Measurements from ENCODE around the gene KCTD19. TPM values are rescaled to one million over a fixed set of nuclear protein-coding genes. Genes with fewer than 3 reads are reported as not detected.

Gene KCTD19
- total RNA-seq, 1 experiment from 2014 or later = 5.7 TPM

DNA sequence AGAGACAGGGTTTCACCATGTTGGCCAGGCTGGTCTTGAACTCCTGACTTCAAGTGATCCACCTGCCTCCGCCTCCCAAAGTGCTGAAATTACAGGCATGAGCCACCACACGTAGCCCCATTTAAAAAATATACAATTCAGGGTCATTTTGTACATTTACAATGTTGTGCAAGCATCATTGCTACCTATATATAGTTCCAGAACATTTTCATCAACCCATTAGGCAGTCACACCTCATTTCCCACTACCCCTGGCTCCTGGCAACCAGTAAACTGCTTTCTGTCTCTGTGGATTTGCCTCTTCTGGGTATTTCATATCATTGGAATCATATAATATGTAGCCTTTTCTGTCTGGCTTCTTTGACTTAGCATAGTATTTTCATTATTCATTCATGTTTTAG lies 6.8 kb upstream of the KCTD19 start:
- no peak for DNase-seq (ENCODE audit: low read depth)
- in situ Hi-C loops (cut with HindIII; ENCODE audit: low pct_unique_long_range_greater_than_20kb, low sequenced_read_pairs) = no loop called here

DNA sequence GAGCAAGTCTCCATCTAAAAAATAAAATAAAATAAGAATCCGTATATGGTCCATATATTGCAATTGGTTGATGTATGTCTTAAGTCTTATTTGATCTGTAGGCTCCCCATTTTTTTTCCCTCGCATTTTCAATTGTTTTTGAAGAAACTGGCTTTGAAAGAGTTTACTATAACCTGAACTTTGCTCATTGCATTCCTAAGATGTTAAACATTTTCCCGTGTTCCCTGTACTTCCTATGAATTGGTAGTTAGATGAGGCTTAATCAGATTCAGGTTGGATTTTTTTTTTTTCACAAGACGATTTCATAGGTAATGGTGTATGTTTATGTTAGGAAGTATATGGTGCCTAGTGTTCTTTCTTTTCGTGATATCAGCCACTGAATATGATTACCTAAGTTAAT lies 3.4 kb upstream of the KCTD19 start:
- DNase-seq (ENCODE audit: low read depth) = peak; percentile 43

DNA sequence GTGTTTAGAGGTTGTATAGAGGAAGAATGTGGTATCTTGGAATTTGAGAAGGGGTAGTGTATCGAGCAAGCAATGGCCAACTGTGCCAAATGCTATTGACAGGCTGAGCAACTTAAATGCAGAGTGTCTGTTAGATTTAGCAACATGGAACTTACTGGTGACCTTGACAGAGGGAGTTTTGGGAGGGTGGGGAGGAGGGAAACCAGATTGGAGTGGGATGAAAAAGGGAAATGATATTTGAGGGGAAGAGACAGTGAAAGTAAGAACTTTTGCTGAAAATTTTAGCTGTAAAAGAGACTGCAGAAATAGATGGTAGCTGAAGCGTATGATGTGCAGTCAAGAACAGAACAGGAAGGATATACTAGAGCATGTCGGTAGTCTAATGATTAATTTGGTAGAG lies 1.2 kb upstream of the KCTD19 start:
- in situ Hi-C loops (cut with HindIII; ENCODE audit: low pct_unique_long_range_greater_than_20kb, low sequenced_read_pairs) = no loop called here
- DNase-seq (ENCODE audit: low read depth) = no peak

More for the DNA sequence above, 3.4 kb upstream of the KCTD19 start:
- in situ Hi-C loops (cut with HindIII; ENCODE audit: low pct_unique_long_range_greater_than_20kb, low sequenced_read_pairs) = no loop called here

DNA sequence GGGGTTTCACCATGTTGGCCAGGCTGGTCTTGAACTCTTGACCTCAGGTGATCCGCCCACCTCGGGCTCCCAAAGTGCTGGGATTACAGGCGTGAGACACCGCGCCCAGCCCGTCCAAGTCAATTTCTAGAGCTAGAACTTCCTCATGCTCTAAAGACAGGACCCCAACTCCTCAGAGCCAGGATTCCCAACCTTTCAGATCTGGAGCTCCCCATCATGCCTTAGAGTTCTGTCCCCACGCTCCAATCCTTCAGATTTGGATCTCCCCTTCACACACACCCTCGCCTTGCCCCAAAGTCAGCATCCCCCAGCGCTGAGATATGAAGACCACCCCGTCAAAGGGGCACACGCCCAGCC lies 448 bp downstream of the KCTD19 start:
- in situ Hi-C loops (cut with HindIII; ENCODE audit: low pct_unique_long_range_greater_than_20kb, low sequenced_read_pairs) = no loop called here
- no peak for DNase-seq (ENCODE audit: low read depth)

DNA sequence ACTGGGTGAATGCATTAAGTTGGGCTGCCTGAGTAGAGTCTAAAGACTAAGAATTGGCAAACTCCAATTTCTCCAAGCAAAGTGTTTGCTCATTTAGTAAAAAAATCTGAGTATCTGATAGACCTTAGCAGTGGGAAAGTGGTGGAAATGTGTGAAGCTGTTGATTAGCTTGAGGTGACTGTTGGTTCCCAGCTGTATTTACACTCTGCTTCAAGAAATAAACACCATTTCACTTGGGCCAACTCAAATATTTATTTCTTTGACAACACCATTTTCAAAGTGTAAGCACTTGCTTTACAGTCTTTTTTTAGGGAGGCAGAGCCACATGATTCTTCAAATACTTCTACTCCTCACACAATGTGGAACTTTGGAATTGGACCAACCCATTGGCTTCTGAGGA lies 8.7 kb downstream of the KCTD19 start:
- no peak for DNase-seq (ENCODE audit: low read depth)

DNA sequence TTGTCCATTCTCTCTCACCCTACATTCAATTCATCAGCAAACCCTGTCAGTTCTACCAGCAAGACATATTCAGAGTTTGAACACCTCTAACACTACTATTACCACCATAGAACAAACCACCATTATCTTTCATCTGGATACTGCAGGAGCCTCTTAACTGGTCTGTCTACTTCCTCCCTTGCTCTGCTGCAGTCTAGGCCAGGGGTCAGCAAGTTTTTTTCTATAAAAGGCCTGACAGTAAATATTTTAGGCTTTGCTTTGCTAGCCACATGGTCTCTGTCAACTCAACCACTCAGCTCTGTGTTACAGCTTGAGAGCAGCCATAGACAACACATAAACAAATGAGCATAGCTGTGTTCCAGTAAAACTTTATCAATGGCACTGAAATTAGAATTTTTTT lies 13.8 kb downstream of the KCTD19 start:
- in situ Hi-C loops (cut with HindIII; ENCODE audit: low pct_unique_long_range_greater_than_20kb, low sequenced_read_pairs) = no loop called here

More for the DNA sequence above, 8.7 kb downstream of the KCTD19 start:
- in situ Hi-C loops (cut with HindIII; ENCODE audit: low pct_unique_long_range_greater_than_20kb, low sequenced_read_pairs) = no loop called here

DNA sequence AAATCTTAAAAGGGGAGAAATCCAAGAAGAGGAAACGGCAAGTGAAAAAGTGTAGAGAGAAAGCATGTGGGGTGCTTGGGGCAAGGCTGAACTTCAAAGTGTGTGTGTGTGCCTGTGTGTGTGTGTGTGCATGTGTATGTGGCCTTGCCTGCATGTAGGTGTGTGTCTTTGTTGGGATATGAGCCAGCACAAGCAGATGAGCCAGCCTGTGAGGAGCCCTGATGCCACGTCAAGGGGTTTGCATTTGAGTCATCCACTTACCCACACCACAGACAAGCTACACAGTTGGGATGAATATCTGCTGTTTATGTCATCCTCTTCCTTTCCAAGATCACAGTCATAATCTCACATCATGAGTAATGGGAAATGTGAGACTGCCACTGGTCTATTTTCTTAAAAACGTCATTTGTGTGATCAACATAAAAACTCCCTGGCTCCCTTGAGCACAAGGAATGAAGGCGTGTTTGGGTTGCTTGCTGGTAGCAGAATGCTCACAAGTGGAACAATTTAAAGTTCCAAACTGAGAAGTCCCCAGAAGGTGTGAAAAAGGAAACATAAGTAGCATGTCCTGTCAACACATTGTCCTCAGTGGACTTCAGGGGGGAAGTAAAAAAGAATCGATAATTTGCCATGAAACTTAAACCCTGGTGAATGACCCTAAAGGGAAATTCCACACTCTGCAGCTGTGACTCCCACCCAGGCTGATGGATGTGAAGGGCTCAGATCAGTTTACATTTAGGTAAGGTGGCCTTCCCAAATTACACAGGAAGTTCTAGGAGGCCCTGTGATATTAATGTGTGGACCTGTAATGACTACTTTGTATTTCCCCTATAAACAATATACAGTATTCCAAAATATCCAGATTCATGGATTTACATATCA lies 14.7 kb downstream of the KCTD19 start:
- DNase-seq (ENCODE audit: low read depth) = peak; percentile 98
- in situ Hi-C loops (cut with HindIII; ENCODE audit: low pct_unique_long_range_greater_than_20kb, low sequenced_read_pairs) = no loop called here

More for the DNA sequence above, 13.8 kb downstream of the KCTD19 start:
- no peak for DNase-seq (ENCODE audit: low read depth)

DNA sequence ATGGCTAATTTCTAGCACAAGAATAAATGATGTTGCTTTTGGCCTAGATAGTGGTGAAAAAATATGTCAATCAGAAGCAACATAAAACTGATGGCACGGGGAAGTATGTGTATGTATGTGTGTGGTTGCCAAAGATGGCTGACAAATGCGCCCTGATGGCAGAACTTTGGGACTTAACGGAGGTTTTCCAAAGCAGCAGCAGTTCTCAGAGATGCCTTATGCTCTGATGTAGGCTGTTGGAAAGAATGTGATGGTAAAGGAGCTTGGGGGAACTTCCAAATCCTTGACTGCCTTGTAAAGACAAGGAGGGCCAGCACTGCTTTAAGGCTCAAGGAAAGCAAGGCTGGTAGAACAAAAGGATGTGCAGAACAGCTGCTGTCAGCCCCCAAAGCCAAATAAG lies 16.0 kb downstream of the KCTD19 start:
- in situ Hi-C loops (cut with HindIII; ENCODE audit: low pct_unique_long_range_greater_than_20kb, low sequenced_read_pairs) = no loop called here
- no peak for DNase-seq (ENCODE audit: low read depth)

DNA sequence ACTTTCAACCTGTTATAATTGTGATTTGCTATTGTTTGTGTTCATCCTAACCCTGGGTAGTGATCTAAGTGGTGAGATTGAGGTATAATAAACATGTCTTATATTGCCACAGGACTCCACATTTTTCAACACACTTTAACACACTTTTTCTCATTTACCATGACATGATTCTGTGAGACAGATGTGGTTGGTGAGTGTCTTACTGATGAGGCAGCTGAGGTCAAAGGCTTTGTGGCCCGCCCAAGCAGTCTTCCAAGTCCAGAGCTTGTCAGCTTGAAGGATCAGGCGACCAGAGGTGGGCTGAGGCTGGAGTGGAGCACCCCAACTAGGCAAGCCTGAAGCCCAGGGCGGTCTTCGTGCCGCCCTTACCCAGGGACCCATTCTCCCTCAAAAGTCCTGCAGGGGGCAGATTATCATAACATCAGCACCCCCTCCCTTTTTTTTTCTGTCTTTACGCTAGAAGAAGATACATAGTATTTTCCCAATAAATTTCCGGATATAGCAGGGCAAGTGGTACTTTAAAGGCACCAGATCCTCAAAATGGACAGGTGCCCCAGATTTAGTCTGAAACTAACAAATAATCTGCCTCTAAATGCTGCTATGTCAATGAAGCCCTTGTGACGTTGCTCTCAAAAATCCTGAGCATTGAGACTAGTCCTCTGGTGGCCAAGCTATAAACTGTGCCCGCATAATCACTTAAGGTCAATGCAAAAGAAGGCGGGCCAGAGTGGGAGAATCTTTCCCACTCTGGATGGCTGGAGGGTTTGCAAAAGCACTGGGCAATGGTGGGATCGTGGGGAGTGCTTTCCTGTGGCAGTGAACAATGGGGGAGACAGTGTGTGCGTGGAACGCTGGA lies 21.1 kb downstream of the KCTD19 start:
- DNase-seq (ENCODE audit: low read depth) = no peak
- in situ Hi-C loops (cut with HindIII; ENCODE audit: low pct_unique_long_range_greater_than_20kb, low sequenced_read_pairs) = no loop called here

DNA sequence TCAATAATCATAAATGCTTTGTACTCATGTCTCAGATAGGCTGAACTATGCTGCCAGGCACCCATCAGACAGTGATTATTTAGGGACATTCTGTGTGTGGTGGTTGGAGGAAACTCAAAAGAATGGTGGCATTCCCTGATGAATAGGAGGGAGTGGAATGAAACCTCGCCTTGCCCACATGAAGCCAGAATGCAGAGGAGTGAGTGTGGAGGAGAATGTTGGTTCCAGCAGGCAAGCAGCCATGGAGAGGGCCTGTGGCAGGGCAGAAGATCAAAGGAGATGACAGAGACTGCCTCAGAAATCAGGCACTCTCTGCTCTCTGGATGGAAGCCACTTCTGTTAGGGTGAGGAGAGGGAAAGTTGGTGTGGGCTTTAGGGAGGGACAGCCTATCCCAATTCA lies 22.5 kb downstream of the KCTD19 start:
- in situ Hi-C loops (cut with HindIII; ENCODE audit: low pct_unique_long_range_greater_than_20kb, low sequenced_read_pairs) = no loop called here
- DNase-seq (ENCODE audit: low read depth) = no peak

DNA sequence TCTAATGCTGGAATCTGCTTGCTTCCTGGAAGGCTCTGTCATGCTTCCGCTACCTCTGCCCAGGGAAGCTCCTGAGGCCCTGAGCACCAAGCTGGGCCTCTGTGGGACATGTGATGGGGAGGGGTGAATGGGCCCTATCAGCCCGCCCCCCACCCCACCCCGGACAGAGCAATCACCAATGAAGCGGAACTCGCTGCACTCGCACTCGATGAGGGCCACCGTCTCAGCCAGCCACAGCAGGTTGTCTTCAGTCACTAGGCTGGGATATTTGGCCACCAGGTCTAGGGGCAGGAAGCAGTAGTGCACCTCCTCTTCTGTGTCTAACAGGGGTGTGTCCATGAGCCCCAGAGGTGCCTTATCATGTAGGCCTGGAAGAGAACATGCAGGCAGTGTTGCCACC lies 23.6 kb downstream of the KCTD19 start:
- DNase-seq (ENCODE audit: low read depth) = no peak
- in situ Hi-C loops (cut with HindIII; ENCODE audit: low pct_unique_long_range_greater_than_20kb, low sequenced_read_pairs) = no loop called here

DNA sequence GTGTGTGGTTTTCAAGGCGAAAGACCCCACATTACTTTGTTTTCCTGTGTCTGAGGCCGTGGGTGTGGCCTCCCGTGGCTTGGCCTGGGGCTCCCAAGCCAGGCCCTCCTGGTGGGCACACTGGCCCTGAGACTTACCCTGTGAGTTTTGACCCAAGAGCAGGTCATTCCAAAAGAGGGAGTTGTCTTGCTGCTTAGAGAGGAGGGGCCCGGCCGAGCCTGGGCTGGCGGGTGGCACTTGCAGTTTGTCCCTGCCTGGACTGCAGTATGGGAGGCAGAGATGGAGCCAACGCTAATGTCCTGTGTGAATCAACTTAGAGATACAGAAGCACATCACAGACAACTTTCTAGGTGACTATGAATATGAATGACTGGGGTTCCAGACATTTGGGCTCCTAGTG lies 24.5 kb downstream of the KCTD19 start:
- no peak for DNase-seq (ENCODE audit: low read depth)

DNA sequence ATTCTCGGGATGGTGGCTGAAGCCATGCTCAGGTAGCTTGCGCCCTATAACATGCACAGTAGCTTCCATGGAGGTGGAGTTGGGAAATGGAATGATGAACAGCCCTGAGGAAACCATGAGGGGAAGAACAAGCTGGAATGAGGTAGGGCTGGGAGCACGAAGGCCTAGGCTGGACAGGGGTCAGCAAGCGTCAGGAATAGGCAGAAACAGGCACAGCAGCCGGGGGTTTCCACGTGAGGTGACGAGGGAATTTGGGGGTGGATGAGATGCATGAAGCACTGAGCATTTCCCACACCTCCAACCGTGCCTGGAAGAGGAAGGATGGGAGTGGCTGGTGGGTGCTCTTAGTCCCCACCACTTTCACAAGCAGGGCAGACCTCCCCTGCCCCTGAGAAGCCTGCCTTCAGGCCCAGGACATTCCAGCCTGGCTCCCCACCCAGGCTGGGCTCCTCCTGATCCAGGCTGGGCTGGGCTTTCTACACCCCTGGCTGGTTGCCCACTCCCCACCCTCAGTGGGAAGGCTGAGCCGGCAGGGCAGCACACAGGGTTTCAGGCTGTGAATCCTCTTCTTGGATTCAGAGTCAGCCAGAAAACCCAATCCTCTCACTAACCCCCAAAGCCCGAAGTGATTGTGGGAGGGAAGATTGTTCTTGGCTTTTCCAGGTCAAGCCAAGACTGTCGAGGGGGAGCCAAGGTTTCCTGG lies 25.3 kb downstream of the KCTD19 start:
- no peak for DNase-seq (ENCODE audit: low read depth)
- in situ Hi-C loops (cut with HindIII; ENCODE audit: low pct_unique_long_range_greater_than_20kb, low sequenced_read_pairs) = no loop called here

More for the DNA sequence above, 24.5 kb downstream of the KCTD19 start:
- in situ Hi-C loops (cut with HindIII; ENCODE audit: low pct_unique_long_range_greater_than_20kb, low sequenced_read_pairs) = no loop called here

DNA sequence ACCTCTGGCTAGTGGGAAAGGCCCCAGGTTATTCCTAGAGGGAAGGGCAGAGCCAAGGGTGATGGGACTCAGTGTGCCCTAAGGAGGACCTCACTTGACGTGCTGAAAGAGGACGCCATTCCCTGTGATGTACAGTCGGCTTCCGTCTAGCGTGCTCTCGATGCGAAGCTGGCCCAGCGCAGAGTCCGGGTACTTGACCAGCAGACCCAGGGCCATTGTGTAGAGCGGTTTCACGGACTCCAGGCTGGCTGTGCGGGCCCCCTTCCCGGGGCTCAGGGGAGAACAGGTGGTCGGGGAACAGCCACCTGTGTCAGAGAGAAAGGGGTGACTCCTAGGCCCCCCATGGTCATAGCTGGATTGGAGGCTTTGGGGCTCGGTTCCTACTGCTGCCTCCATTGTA lies 27.3 kb downstream of the KCTD19 start:
- in situ Hi-C loops (cut with HindIII; ENCODE audit: low pct_unique_long_range_greater_than_20kb, low sequenced_read_pairs) = no loop called here
- DNase-seq (ENCODE audit: low read depth) = no peak

DNA sequence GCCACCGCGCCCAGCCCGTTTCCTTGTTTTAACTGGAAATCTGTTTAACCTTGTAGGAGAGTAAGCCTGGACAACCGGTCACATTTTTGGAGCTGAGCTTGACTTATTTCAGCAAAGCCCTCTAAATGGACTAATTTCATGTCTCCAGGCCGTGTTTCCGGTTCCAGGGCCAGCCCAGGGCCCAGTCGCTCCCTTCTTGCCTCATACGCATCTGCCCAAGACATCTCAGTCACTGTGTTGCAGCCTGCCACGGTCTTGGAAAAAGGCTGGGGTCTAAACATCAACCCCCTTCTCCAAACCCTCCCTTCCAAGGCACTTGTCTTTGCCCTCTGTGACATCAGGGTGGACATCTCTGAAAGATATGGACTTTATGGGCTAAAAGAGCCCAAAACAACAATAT lies 28.3 kb downstream of the KCTD19 start:
- no peak for DNase-seq (ENCODE audit: low read depth)
- in situ Hi-C loops (cut with HindIII; ENCODE audit: low pct_unique_long_range_greater_than_20kb, low sequenced_read_pairs) = no loop called here

DNA sequence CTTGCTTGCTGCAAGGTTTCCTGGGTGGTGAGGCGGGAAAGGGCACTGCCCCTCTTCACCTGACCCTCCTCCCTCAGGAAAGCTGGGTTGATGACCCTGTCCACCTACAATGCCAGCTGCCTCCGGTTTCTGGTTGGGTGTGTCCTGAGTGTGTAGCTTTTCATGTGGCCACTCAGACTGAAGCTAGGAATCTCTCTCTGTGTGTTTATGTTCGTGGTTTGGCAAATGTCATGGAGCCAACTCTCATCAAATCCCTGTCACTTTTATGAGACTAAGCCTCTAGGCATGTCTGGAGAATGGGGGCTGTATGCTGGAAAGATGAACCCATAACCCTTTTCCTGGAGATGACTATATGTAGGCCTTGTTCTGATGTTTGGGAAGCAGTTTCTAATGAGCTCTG lies 30.1 kb downstream of the KCTD19 start:
- peak; percentile 67 for DNase-seq (ENCODE audit: low read depth)
- in situ Hi-C loops (cut with HindIII; ENCODE audit: low pct_unique_long_range_greater_than_20kb, low sequenced_read_pairs) = no loop called here

DNA sequence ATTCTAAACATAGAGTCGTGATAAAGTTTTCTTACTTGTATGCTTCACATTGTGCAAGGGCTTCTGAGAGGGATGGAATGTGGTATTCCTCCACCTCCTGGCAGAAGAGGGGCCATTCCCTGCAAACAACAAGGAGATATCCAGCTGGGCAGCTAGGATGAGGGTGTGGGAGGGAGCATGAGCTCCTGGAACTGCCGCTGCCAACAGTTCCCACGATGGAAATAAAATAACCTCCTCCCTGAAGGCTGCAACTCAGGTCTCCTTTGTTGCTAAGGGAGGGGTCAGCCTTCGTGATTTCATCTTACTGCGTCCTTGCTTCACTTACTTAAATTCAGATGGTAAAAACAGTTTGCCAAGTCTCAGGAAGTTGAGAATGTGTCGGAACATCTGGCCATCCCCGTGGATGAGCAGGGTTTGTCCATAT lies 31.6 kb downstream of the KCTD19 start:
- in situ Hi-C loops (cut with HindIII; ENCODE audit: low pct_unique_long_range_greater_than_20kb, low sequenced_read_pairs) = no loop called here

DNA sequence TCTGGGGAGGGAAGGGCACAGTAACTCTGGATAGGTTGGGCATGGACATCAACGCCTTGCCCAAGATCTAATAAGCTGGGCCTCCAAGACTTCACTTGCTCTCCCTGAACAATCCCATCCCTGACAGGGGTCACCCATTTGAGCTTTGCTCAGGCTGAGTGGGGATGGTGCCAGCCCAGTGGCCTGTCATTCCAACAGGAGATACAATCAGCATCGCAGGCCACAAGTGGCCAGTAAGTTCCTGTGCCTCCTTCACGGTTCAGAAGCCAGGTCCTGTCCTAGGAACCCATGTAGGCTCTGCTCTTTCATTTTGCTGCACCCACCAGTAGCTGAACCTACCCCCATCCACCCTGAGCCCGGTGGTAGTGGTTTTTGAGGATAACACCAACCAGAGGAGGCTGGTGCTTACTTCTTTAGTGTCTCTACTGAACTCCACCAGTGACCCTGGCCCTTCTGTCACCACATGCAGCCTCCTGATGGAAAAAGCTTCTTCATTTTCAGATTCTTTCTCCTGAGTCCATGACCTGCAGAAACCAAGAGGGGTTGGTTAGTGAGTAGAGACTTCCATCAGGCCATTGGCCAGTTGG lies 32.3 kb downstream of the KCTD19 start:
- no peak for DNase-seq (ENCODE audit: low read depth)
- in situ Hi-C loops (cut with HindIII; ENCODE audit: low pct_unique_long_range_greater_than_20kb, low sequenced_read_pairs) = no loop called here

More for the DNA sequence above, 31.6 kb downstream of the KCTD19 start:
- DNase-seq (ENCODE audit: low read depth) = no peak
